ENCODE results near the gene COX6A2. TPM values are rescaled to one million over a fixed set of nuclear protein-coding genes. Genes with fewer than 3 reads are reported as not detected.

COX6A2 gene
- total RNA-seq, result not detected in 2 replicates

DNA sequence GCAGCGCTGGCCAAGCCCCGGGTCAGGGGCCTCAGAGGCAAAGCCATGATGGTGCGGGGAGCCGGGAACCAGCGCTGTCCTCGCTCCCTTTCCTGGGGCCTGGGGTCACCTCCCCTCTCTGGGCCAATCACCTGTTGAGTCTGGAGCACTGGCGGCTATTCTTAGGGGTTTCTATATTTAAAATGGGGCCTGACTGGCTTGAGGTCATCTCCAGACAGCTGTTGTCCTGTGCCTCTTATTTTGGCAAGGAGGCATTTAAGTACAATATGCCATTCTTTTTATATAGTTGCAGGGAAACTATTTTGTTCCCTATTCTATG, at the start of gene COX6A2:
Gene COX6A2 (minus strand): TSS at position 82 of the 319 bp plus-strand sequence. CDS start 35 bp downstream, at position 47.

GRCh38 chr16:31471875-31472708, 43.9 kb upstream of the COX6A2 start, which contains the start of gene TGFB1I1:
TGFB1I1 (plus strand) TSS chr16:31472152; CDS start chr16:31472189, 37 bp downstream.

GRCh38 chr16:31458844-31459686, 30.9 kb upstream of the COX6A2 start, which contains the start of gene ARMC5:
ARMC5 (plus strand) TSS chr16:31459501; CDS start chr16:31459525, 24 bp downstream.

DNA sequence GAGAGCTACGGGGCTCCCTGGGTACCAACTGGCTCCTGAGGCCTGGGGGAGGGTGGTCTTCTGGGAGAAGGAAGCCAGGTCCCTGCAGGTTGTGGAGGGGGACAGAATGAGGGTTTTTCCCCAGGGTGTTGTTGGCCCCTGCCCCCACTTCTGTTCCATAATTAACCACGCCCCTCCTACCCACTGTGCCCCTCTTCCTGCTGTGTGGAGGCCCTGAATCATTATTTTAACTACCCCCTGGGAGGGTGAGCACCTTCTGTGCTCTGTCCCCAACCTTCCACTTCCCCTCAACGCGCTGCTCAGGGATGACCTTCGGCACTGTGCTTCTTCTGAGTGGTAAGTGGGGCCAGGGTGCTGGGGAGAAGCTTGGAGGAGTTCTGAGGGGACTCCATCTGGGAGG, 35.1 kb downstream of the COX6A2 start, which contains the start of gene ITGAD:
Gene ITGAD (plus strand): TSS at position 280 of the 400 bp plus-strand sequence. CDS start 26 bp downstream, at position 306.

Other genes starting within 250 kb of the COX6A2 start
- gene FUS, start 248.2 kb downstream of the COX6A2 start, total RNA-seq, result 37.5 and 54.9 TPM in 2 replicates
- 49.1 and 77.5 TPM in 2 replicates for gene PYCARD, start 225.6 kb downstream of the COX6A2 start, total RNA-seq
- under 0.01 TPM in 1 of 2 replicates, not detected in the other for gene TRIM72, start 214.2 kb downstream of the COX6A2 start, total RNA-seq
- not detected in 2 replicates for gene PYDC1, start 211.2 kb downstream of the COX6A2 start, total RNA-seq
- gene ITGAM, start 168.4 kb downstream of the COX6A2 start, total RNA-seq, result not detected in 2 replicates
- 1.8 and 4.1 TPM in 2 replicates for gene ITGAX, start 73.2 kb downstream of the COX6A2 start, total RNA-seq
- gene ITGAD, start 35.0 kb downstream of the COX6A2 start, total RNA-seq, result under 0.01 TPM in 1 of 2 replicates, not detected in the other
- 0.37 and 0.39 TPM in 2 replicates for gene ZNF843, start 14.4 kb upstream of the COX6A2 start, total RNA-seq
- 8.1 and 9.0 TPM in 2 replicates for gene ARMC5, start 31.1 kb upstream of the COX6A2 start, total RNA-seq
- 35.0 and 37.5 TPM in 2 replicates for gene TGFB1I1, start 43.8 kb upstream of the COX6A2 start, total RNA-seq
- not detected in 2 replicates for gene SLC5A2, start 54.8 kb upstream of the COX6A2 start, total RNA-seq
- 38.6 and 61.0 TPM in 2 replicates for gene RUSF1, start 80.0 kb upstream of the COX6A2 start, total RNA-seq
- gene AHSP, start 99.5 kb upstream of the COX6A2 start, total RNA-seq, result not detected in 2 replicates

Data from subcutaneous preadipocyte (primary cell).